HG02610 (cell line): ENCODE data around the gene YPEL2.

Experiments
- ATAC-seq: cut with Tn5 transposase; IDR thresholded peaks from one replicate; pipeline ENCODE4 v1.9.1; 2021; ENCODE audit warnings: mild to moderate bottlenecking, moderate library complexity; ENCODE audit not compliant: unreplicated experiment

The YPEL2 gene

GRCh38 chr17:59356543-59357218, 25.2 kb downstream of the YPEL2 start:
- ATAC-seq = no peak

- ATAC-seq = no peak
These were observed 25.8 kb downstream of the YPEL2 start for GRCh38 chr17:59357219-59357697.

GRCh38 chr17:59357929-59358328, 26.5 kb downstream of the YPEL2 start:
- ATAC-seq = no peak

GRCh38 chr17:59361386-59361785, 29.9 kb downstream of the YPEL2 start:
- ATAC-seq = no peak

GRCh38 chr17:59361916-59362810, 30.7 kb downstream of the YPEL2 start:
- peak; percentile 45 for ATAC-seq

- no peak for ATAC-seq
These were observed 31.4 kb downstream of the YPEL2 start for GRCh38 chr17:59362811-59363205.

- ATAC-seq = no peak
These were observed 34.0 kb downstream of the YPEL2 start for GRCh38 chr17:59365383-59365981.

- no peak for ATAC-seq
These were observed 34.7 kb downstream of the YPEL2 start for GRCh38 chr17:59366040-59366757.

GRCh38 chr17:59366773-59367656, 35.6 kb downstream of the YPEL2 start:
- ATAC-seq = no peak

- ATAC-seq = no peak
These were observed 36.2 kb downstream of the YPEL2 start for GRCh38 chr17:59367657-59368045.

GRCh38 chr17:59368218-59368857, 36.9 kb downstream of the YPEL2 start:
- no peak for ATAC-seq

- no peak for ATAC-seq
These were observed 37.8 kb downstream of the YPEL2 start for GRCh38 chr17:59369031-59369975.

GRCh38 chr17:59370593-59371299, 39.3 kb downstream of the YPEL2 start:
- no peak for ATAC-seq

- no peak for ATAC-seq
These were observed 40.1 kb downstream of the YPEL2 start for GRCh38 chr17:59371416-59372100.

- ATAC-seq = peak; percentile 67
These were observed 40.8 kb downstream of the YPEL2 start for GRCh38 chr17:59372138-59372751.

GRCh38 chr17:59373882-59374495, 42.5 kb downstream of the YPEL2 start:
- no peak for ATAC-seq
